GM12891 (cell line): ENCODE measurements around the gene NOTCH4.

Experiments used
- PAX5 ChIP-seq: IDR thresholded peaks from 2 replicates; pipeline ENCODE4 v1.6.1; 2011; ENCODE audit warnings: low read length, moderate library complexity, mild to moderate bottlenecking; ENCODE audit not compliant: insufficient read depth, severe bottlenecking
- POLR2A ChIP-seq: IDR thresholded peaks from 2 replicates; pipeline ENCODE4 v1.6.1; 2011; ENCODE audit warnings: low read depth, low read length, control low read depth
- POLR2AphosphoS5 ChIP-seq: IDR thresholded peaks from 2 replicates; pipeline ENCODE4 v1.6.1; 2011; ENCODE audit warnings: low read depth, low read length, control low read depth
- TAF1 ChIP-seq: IDR thresholded peaks from 2 replicates; pipeline ENCODE4 v1.6.1; 2011; ENCODE audit warnings: low read depth, low read length, control low read depth

- TF ChIP-seq TAF1 (no peak), POLR2A (no peak), PAX5 (no peak), POLR2AphosphoS5 (no peak)
These were observed 43.2 kb upstream of the NOTCH4 start for GRCh38 chr6:32267035-32267434.
